Smooth muscle cell (in vitro differentiated cells): Measurements from ENCODE around the gene RGS16. TPM values are rescaled to one million over a fixed set of nuclear protein-coding genes. Genes with fewer than 3 reads are reported as not detected.

Experiments
- DNase-seq: peaks from one replicate; lab custom pipeline; 2025; ENCODE audit not compliant: unreplicated experiment; lab: John Stamatoyannopoulos, UW
- H2AFZ ChIP-seq: fragments of 200-600 bp; sonication (generic); 2 replicates; pipeline ENCODE4 v1.6.0; 2016; ENCODE audit warnings: antibody characterized with exemption, low read depth, mild to moderate bottlenecking
- H3F3A ChIP-seq: fragments of 200-600 bp; sonication (generic); 2 replicates; pipeline ENCODE4 v1.6.0; 2017; ENCODE audit warnings: antibody characterized with exemption, low read depth
- H3K27ac ChIP-seq: fragments of 200-600 bp; sonication (generic); 2 replicates; pipeline ENCODE4 v1.5.1; 2016; ENCODE audit warnings: low read depth, mild to moderate bottlenecking
- H3K27me3 ChIP-seq: fragments of 200-600 bp; sonication (generic); 2 replicates; pipeline ENCODE4 v1.6.1; 2016; ENCODE audit warnings: low read depth, mild to moderate bottlenecking
- H3K36me3 ChIP-seq: fragments of 200-600 bp; sonication (generic); 2 replicates; pipeline ENCODE4 v1.5.1; 2016; ENCODE audit warnings: low read depth
- H3K4me1 ChIP-seq: fragments of 200-600 bp; sonication (generic); 2 replicates; pipeline ENCODE4 v1.5.1; 2016; ENCODE audit warnings: low read depth
- H3K4me2 ChIP-seq: fragments of 200-600 bp; sonication (generic); 2 replicates; pipeline ENCODE4 v1.6.0; 2016; ENCODE audit warnings: mild to moderate bottlenecking
- H3K4me3 ChIP-seq: fragments of 200-600 bp; sonication (generic); 2 replicates; pipeline ENCODE4 v1.5.1; 2016; ENCODE audit warnings: mild to moderate bottlenecking
- H3K79me2 ChIP-seq: fragments of 200-600 bp; sonication (generic); 2 replicates; pipeline ENCODE4 v1.6.0; 2016; ENCODE audit warnings: low read depth, mild to moderate bottlenecking
- H3K9ac ChIP-seq: fragments of 200-600 bp; sonication (generic); 2 replicates; pipeline ENCODE4 v1.6.0; 2016; ENCODE audit warnings: low read depth
- H3K9me3 ChIP-seq: fragments of 200-600 bp; sonication (generic); replicated peaks from 2 replicates; pipeline ENCODE4 v1.5.1; 2016; ENCODE audit warnings: low read depth
- H4K20me1 ChIP-seq: fragments of 200-600 bp; sonication (generic); 2 replicates; pipeline ENCODE4 v1.6.0; 2016; ENCODE audit warnings: low read depth
- CTCF ChIP-seq: fragments of 200-600 bp; sonication (generic); IDR thresholded peaks from 2 replicates; pipeline ENCODE4 v1.5.1; 2017; ENCODE audit warnings: borderline replicate concordance, mild to moderate bottlenecking, antibody characterized with exemption; ENCODE audit not compliant: insufficient read depth, poor library complexity, severe bottlenecking
- WGBS: methylation state at CpG from one replicate; pipeline ENCODE4 v1.1.7; 2016; ENCODE audit warnings: low lambda C conversion rate; 5-methylcytosine and 5-hydroxymethylcytosine counted together
- polyA plus RNA-seq: library from polyadenylated mRNA; unstranded; fragments of >200 nt; fragmentation: Nextera tagmentation; extraction: Ambion mirVana; gene quantifications from 2 replicates; pipeline ENCODE4 v1.2.1, GENCODE V29; 2016
- small RNA-seq: library from RNA; depleted of rRNA; stranded (forward); fragments of <200 nt; gene quantifications from one replicate; pipeline ENCODE3, GENCODE V24; 2014
- total RNA-seq: library from RNA; depleted of rRNA; stranded (reverse); fragments of >200 nt; gene quantifications from 2 replicates; pipeline ENCODE4 v1.2.3, GENCODE V29; 2014

Gene RGS16
- total and polyA plus RNA-seq, 2 experiments from 2014 or later: 2.9 to 9.9 TPM

GRCh38 chr1:182552527-182552926 is 51.7 kb downstream of the RGS16 start:
- no peaks in the 10 kb centered on the region for H3K27me3 ChIP-seq
- no peak overlapping the region for H3K4me3 ChIP-seq
- TF ChIP-seq CTCF: no peak
- no peaks in the 10 kb centered on the region for H3K4me1 ChIP-seq
- no peaks in the 10 kb centered on the region for H4K20me1 ChIP-seq
- no peaks in the 10 kb centered on the region for H3K9me3 ChIP-seq
- no peak overlapping the region for H3K4me2 ChIP-seq
- no peaks in the 10 kb centered on the region for H3K79me2 ChIP-seq
- no peak for DNase-seq
- H3K36me3 ChIP-seq: no peaks in the 10 kb centered on the region
- H3F3A ChIP-seq: no peaks in the 10 kb centered on the region
- 92% methylated on average over 2 of the region's 2 CpGs for whole genome bisulfite sequencing
- H3K27ac ChIP-seq: no peak overlapping the region
- no peak overlapping the region for H2AFZ ChIP-seq
- no peak overlapping the region for H3K9ac ChIP-seq

DNA sequence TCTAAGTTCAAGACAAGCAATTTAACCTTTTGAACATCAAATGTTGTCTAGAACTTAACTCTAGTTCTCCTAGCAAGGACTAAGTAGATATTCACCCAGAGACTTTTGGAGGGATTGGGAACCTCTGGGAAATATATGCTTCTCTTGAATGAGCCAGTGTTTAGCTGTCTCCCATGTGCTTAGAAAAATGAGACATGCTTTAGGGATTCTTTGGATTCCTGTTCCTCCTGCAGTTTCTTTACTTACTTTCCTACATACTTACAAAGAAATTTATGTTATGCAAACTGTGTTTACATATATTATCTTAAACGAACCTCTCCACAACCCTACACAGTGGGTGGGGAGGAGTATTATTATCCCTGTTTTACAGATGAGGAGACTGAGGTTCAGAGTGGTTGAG is 54.4 kb downstream of the RGS16 start:
- H3K4me3 ChIP-seq: no peak overlapping the region

DNA sequence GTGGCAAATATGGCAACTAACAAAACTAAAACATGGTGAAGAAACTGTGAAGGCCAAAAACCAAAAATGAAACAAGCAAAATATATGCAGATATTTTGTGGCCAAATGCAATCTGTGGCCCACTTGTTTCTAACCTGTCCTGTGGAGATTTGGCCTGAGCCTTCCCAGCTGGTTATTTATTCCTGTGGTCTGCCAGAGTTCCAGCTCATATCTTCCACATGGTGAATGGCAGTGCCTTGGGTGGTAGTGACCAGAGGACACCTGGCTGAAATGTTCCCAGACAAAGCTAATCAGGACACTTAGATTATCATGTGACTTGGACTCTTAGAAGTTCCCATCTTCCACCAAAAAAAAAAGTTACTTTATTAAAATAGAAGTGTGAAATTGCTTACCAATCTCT is 54.8 kb downstream of the RGS16 start:
- no peaks in the 10 kb centered on the region for H3K27me3 ChIP-seq
- H3K4me2 ChIP-seq: no peak overlapping the region
- no peak overlapping the region for H2AFZ ChIP-seq
- no peak overlapping the region for H3K4me3 ChIP-seq
- no peak overlapping the region for H3K27ac ChIP-seq
- H4K20me1 ChIP-seq: no peaks in the 10 kb centered on the region
- DNase-seq: no peak
- no peaks in the 10 kb centered on the region for H3F3A ChIP-seq
- TF ChIP-seq CTCF: no peak
- H3K9ac ChIP-seq: no peak overlapping the region
- no peaks in the 10 kb centered on the region for H3K4me1 ChIP-seq
- H3K79me2 ChIP-seq: no peaks in the 10 kb centered on the region
- H3K9me3 ChIP-seq: no peaks in the 10 kb centered on the region
- H3K36me3 ChIP-seq: no peaks in the 10 kb centered on the region

More for the DNA sequence above, 54.4 kb downstream of the RGS16 start:
- 58% methylated on average over 1 of the region's 1 CpG for WGBS
- no peak for DNase-seq
- H3K4me2 ChIP-seq: no peak overlapping the region
- no peak overlapping the region for H3K9ac ChIP-seq
- H3K4me1 ChIP-seq: no peaks in the 10 kb centered on the region
- no peaks in the 10 kb centered on the region for H3K27me3 ChIP-seq
- no peak for TF ChIP-seq CTCF
- H4K20me1 ChIP-seq: no peaks in the 10 kb centered on the region
- no peak overlapping the region for H2AFZ ChIP-seq
- no peaks in the 10 kb centered on the region for H3K9me3 ChIP-seq
- H3K27ac ChIP-seq: no peak overlapping the region
- no peaks in the 10 kb centered on the region for H3K79me2 ChIP-seq
- no peaks in the 10 kb centered on the region for H3K36me3 ChIP-seq
- no peaks in the 10 kb centered on the region for H3F3A ChIP-seq

Small RNA genes lying within 50 kb of the gene (small RNA-seq; reads per million reads assigned to genes)
- not detected for gene RF00017

Other genes with a start within 250 kb of the RGS16 start
- gene GLUL, start 212.6 kb downstream of the RGS16 start, total RNA-seq: 108 and 133 TPM in 2 replicates
- 104 and 127 TPM in 2 replicates for gene GLUL, start 212.6 kb downstream of the RGS16 start, polyA plus RNA-seq
- gene TEDDM1, start 203.7 kb downstream of the RGS16 start, total RNA-seq: not detected in 2 replicates
- gene TEDDM1, start 203.7 kb downstream of the RGS16 start, polyA plus RNA-seq: not detected in 2 replicates
- gene RGSL1, start 154.2 kb downstream of the RGS16 start, total RNA-seq: not detected in 2 replicates
- not detected in 2 replicates for gene RGSL1, start 154.2 kb downstream of the RGS16 start, polyA plus RNA-seq
- gene RNASEL, start 15.1 kb downstream of the RGS16 start, total RNA-seq: 4.1 and 4.7 TPM in 2 replicates
- 2.2 and 4.5 TPM in 2 replicates for gene RNASEL, start 15.1 kb downstream of the RGS16 start, polyA plus RNA-seq
- gene RGS8, start 80.2 kb upstream of the RGS16 start, total RNA-seq: not detected in 2 replicates
- not detected in 2 replicates for gene RGS8, start 80.2 kb upstream of the RGS16 start, polyA plus RNA-seq
- gene NPL, start 185.4 kb upstream of the RGS16 start, total RNA-seq: 1.3 and 2.1 TPM in 2 replicates
- gene NPL, start 185.4 kb upstream of the RGS16 start, polyA plus RNA-seq: 1.4 and 2.3 TPM in 2 replicates
- gene DHX9, start 235.0 kb upstream of the RGS16 start, total RNA-seq: 99.2 and 138 TPM in 2 replicates
- 65.4 and 69.5 TPM in 2 replicates for gene DHX9, start 235.0 kb upstream of the RGS16 start, polyA plus RNA-seq